ENCODE data around the gene CCKAR.

Gene CCKAR

GRCh38 chr4:26490960-26491284 lies 638 bp upstream of the CCKAR start:
- no peak for DNase-seq

DNA sequence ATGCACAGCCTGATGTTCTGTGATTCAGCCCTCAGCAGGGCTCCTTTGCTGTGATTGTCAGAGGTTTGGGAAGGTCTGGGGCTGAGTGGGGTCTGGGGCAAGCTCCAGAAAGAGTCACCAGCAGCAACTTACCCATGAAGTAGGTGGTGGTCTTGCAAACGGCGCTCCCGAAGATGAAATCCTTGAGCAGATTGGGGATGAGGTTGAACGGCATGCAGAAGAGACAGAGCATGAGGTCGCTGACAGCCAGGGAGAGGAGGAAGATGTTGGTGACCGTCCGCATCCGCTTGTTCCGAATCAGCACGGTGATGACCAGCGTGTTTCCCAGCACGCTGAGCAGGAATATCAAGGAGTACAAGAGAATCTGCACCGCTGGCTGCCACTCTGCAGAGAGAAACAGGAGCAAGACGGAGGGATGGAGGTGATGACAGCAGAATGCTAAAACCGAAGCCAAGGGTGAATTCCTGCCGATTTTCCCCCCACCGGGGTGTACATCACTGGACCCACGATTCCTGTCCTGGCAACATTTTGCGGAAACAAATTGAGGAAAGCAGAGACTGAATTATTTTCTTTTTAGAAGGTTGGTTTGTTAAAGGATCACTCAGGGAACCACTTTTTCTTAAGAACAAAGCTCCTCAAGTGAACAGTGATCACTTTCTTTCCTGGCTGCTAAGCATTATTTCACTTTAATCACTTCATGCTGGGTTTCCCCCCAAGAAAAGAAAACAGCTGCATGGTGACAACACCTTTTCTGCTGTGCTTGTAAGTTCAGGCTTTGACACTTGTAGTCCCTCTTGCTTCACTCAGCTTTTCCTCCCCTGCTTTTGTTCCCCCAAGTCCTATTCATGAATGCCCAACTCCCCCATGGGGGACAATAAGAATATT lies 941 bp downstream of the CCKAR start:
- DNase-seq, result no peak

GRCh38 chr4:26485684-26486083 lies 4.6 kb downstream of the CCKAR start:
- DNase-seq, result no peak

DNA sequence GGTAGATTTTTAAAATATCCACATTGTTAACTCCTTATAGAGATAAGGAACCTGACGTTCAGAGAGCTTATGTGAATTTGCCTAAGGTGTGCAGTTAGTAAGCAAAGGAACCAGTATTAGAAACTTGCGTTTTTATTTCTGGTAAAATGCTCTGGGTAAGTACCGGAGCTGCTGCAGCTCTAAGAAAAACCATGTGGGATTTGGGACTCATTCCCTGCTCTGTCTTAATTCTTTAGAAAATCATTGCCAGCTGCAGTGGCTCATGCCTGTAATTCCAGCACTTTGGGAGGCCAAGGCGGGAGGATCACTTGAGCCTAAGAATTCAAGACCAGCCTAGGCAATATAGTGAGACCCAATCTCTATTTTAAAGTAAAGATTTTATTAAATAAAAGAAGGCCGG lies 5.8 kb downstream of the CCKAR start:
- no peak for DNase-seq

GRCh38 chr4:26484032-26484515 lies 6.2 kb downstream of the CCKAR start:
- DNase-seq, result no peak

GRCh38 chr4:26482508-26483462 lies 7.5 kb downstream of the CCKAR start:
- DNase-seq, result no peak

- DNase-seq, result no peak
These were observed 12.0 kb downstream of the CCKAR start for GRCh38 chr4:26478330-26478729.

- no peak for DNase-seq
These were observed 13.7 kb downstream of the CCKAR start for GRCh38 chr4:26476545-26476944.

- DNase-seq, result no peak
These were observed 14.6 kb downstream of the CCKAR start for GRCh38 chr4:26475716-26476115.

- DNase-seq, result no peak
These were observed 15.7 kb downstream of the CCKAR start for GRCh38 chr4:26474551-26474950.

- no peak for DNase-seq
These were observed 16.4 kb downstream of the CCKAR start for GRCh38 chr4:26473893-26474292.

DNA sequence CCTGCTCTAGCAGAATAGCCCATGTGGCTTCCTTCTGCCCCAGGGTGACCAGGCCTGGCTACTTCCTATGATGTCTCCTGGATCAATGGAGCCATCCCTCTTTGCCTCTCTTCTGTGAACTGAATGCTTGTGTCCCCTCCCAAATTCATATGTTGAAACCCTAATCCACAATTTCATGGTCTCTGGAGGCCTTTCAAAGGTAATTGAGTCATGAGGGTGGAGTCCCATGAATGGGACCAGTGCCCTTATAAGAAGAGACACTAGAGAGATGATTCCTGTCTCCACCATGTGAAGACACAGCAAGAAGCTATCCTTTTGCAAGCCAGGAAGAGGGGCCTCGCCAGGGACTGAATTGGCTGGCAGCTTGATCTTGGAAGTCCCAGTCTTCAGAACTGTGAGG lies 18.4 kb downstream of the CCKAR start:
- DNase-seq, result no peak

- no peak for DNase-seq
These were observed 21.3 kb downstream of the CCKAR start for GRCh38 chr4:26468977-26469376.

GRCh38 chr4:26468283-26468949 lies 21.9 kb downstream of the CCKAR start:
- no peak for DNase-seq

- no peak for DNase-seq
These were observed 22.6 kb downstream of the CCKAR start for GRCh38 chr4:26467724-26468123.

DNA sequence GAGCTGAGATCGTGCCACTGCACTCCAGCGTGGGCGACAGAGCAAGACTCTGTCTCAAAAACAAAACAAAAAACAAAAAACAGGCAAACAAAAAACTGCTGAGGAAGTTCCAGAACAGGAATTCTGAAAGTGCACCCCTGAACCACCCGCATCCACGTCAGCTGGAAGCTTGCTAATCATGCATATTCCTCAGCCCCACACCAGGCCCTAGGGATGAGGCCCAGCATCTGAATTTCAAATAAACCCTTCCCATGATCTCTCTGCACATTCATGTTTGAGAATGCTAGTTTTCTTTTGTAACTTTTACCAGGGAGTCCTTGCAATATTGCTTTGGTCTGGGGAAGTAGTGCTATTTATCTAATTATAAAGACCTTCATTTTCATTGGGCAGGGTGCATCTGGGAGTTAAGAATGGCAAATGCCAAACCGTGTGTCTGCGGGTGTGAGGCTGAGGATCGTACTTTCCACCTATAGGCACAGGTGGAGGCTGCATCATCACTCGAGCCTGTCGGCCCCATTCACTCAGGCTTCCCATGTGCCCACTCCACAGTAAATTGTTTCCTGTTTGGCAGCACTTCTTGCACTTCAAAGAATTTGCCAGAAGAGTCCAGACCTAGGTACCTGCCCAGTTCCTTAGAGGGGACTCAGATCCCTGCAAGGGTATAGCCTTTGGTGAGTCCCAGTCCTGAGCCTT lies 23.6 kb downstream of the CCKAR start:
- no peak for DNase-seq

DNA sequence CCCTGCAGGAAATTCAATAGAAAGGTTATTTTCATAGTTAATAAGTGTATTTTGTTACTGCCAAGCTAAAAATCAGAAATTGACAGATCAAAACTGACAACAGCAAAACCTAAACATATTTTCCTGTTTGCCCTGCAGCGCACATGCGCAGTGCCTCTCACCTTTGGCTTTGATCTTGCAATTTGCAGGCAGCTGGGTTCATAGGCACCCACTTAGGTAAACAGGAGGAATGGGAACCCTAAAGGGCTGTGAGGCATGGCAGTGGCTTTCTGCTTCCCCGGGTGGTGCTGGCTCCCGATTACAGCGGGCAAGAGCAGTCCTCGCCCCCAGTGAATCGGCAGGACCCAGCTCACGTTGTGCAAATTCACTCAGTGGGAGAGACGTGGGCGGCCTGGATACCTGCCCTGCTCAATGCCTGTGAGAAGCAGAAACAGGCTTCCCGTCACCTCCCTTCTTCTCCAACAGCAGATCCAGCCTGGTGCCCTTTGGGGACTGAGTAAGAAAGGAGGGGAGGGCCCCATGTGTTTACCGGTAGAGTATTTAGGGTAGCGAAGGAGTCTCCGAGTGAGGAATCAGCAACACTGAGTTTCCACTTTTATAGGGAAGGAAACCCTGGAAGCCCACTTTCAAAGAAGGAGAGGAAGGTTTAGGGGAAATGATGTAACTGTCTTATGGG lies 25.7 kb downstream of the CCKAR start:
- DNase-seq, result no peak

DNA sequence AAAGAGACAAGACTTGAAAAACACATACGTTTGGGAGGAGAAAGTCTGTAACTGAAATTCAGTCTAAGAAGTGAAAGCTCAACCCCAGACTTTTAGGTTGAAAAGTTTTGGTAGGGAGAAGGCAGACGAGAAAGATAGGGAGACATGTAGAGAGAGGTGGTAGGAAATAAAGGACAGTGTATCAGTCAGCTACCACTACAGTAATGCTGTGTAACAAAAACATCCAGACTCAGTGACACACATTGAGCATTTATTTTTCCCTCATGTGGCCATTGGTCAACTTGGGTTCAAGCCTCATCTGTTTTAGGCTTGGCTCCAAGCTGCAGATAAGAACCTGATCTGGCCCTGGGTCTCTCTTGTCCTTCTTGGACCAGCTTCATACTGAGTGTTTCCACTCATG lies 26.9 kb downstream of the CCKAR start:
- no peak for DNase-seq

- DNase-seq, result no peak
These were observed 27.4 kb downstream of the CCKAR start for GRCh38 chr4:26462874-26463273.

GRCh38 chr4:26459756-26460530 lies 30.3 kb downstream of the CCKAR start:
- DNase-seq, result no peak
